ENCODE data around the gene RCSD1. TPM values are rescaled to one million over a fixed set of nuclear protein-coding genes. Genes with fewer than 3 reads are reported as not detected.
"Not testable (repeated sequence)": the region's sequence is repeated elsewhere in the genome, so short reads cannot be mapped to it uniquely, and the experiment has no call there.

The RCSD1 gene
- total and polyA plus RNA-seq, 2 donors from 2014 or later, result 3.9 to 18.3 TPM

DNA sequence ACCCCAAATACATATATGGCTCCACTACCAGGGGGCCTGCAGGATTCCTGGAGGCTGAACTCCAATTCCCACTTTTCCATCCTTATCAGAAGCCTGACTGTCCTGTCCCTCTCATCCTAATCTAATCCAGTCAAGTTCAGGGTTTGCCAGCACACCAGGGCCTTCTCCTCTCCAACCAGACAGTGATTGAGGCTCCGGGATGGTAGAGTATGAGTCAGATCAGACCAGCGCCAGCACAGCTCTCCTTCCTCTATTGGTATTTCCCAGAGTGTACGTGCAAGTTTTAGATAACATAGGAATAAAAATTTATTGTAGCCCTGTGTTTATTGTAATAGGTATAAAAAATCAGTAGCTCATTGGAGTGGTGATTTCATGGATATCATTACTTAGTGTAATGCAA lies 24.5 kb upstream of the RCSD1 start:
- no peak for FAIRE-seq
- intact Hi-C loops (cut with DNase I), result no loop called here
- no peaks in the 10 kb centered on the region for H3K36me3 ChIP-seq (ENCODE audit: control insufficient read depth in 2 of 3, insufficient read depth in 3 of 3, low read length in 3 of 3)
- no peak overlapping the region for H3K9ac ChIP-seq (ENCODE audit: low read length in 3 of 3)
- no peak overlapping the region for H3K4me3 ChIP-seq (ENCODE audit: low read length in 3 of 3)
- peaks cover 0 to 8% (median 7%) of the 10 kb centered on the region in 3 donors for H3K4me1 ChIP-seq (ENCODE audit: control insufficient read depth in 2 of 3, insufficient read depth in 2 of 3, low read depth in 1 of 3, low read length in 3 of 3)
- TF ChIP-seq, protein P1, sequence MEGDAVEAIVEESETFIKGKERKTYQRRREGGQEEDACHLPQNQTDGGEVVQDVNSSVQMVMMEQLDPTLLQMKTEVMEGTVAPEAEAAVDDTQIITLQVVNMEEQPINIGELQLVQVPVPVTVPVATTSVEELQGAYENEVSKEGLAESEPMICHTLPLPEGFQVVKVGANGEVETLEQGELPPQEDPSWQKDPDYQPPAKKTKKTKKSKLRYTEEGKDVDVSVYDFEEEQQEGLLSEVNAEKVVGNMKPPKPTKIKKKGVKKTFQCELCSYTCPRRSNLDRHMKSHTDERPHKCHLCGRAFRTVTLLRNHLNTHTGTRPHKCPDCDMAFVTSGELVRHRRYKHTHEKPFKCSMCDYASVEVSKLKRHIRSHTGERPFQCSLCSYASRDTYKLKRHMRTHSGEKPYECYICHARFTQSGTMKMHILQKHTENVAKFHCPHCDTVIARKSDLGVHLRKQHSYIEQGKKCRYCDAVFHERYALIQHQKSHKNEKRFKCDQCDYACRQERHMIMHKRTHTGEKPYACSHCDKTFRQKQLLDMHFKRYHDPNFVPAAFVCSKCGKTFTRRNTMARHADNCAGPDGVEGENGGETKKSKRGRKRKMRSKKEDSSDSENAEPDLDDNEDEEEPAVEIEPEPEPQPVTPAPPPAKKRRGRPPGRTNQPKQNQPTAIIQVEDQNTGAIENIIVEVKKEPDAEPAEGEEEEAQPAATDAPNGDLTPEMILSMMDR (IDR thresholded peaks at IDR 0.05; ENCODE audit: borderline replicate concordance, extremely low read depth, insufficient read depth), result no peak
- H3K27ac ChIP-seq (ENCODE audit: low read depth in 2 of 2, low read length in 2 of 2), result no peak overlapping the region
- no peaks in the 10 kb centered on the region for H3K27me3 ChIP-seq (ENCODE audit: control insufficient read depth, insufficient read depth, low read length)
- peaks cover 0 to 11% (median 0%) of the 10 kb centered on the region in 3 donors for H3K9me3 ChIP-seq (ENCODE audit: control insufficient read depth in 2 of 3, insufficient read depth in 1 of 3, low read length in 3 of 3)
- no peak for DNase-seq

DNA sequence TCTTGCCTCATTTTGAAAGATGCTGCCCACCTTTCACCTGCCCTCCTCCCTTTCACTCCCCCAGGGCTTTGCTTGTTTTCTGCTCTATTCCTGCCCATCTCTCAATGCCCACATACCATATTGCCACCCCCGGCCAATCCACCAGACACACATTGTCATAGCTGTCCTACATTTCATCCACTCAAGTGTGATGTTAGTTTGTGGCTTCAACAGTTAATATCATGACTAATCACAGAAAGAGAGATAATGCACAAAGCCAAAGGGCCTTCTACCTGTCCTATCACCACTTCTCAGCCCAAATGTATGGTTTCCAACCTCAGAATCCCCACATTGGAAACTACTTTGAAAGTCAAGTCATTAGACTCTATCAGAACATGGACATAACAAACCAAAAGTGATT lies 18.0 kb upstream of the RCSD1 start:
- intact Hi-C loops (cut with DNase I), result no loop called here
- Histone ChIP-seq H3K4me1 (ENCODE audit: control insufficient read depth in 2 of 3, insufficient read depth in 2 of 3, low read depth in 1 of 3, low read length in 3 of 3) (peaks cover 0 to 5% (median under 1%) of the 10 kb centered on the region in 3 donors), H3K9ac (ENCODE audit: low read length in 3 of 3) (no peak overlapping the region), H3K9me3 (ENCODE audit: control insufficient read depth in 2 of 3, insufficient read depth in 1 of 3, low read length in 3 of 3) (peaks cover 0 to 11% (median 3%) of the 10 kb centered on the region in 3 donors), H3K36me3 (ENCODE audit: control insufficient read depth in 2 of 3, insufficient read depth in 3 of 3, low read length in 3 of 3) (no peaks in the 10 kb centered on the region), H3K4me3 (ENCODE audit: low read length in 3 of 3) (no peak overlapping the region), H3K27me3 (ENCODE audit: control insufficient read depth, insufficient read depth, low read length) (no peaks in the 10 kb centered on the region), H3K27ac (ENCODE audit: low read depth in 2 of 2, low read length in 2 of 2) (no peak overlapping the region)
- TF ChIP-seq, protein P1 (IDR thresholded peaks at IDR 0.05; ENCODE audit: borderline replicate concordance, extremely low read depth, insufficient read depth), result no peak
- FAIRE-seq (no peak), DNase-seq (no peak)

DNA sequence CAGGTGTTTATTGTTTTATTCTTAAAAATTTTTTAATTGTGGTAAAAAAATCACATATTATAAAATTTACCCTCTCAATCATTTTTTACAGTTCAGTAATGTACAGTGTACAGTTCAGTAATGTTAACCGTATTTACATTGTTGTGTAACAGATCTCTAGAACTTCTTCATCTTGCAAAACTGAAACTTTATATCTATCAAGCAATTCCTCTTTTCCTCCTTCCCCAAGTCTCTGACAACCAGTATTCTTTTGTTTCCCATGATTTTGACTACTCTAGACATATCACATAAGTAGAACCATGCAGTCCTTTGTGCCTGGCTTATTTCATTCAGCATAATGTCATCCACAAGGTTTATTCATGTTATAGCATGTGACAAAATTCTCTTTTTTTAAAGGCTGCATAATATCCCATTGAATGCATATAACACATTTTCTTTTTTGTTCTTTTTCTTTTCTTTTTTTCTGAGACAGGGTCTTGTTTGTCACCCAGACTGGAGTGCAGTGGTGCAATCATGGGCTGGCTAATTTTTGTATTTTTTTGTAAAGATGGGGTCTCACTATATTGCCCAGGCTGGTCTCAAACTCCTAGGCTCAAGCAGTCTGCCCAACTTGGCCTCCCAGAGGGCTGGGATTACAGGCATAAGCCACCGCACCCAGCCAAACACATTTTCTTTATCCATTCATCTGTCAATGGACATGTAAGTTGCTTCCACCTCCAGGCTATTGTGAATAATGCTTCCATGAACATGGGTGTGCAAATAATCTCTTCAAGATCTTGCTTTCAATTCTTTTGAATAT lies 17.2 kb upstream of the RCSD1 start:
- H3K9me3 ChIP-seq (ENCODE audit: control insufficient read depth in 2 of 3, insufficient read depth in 1 of 3, low read length in 3 of 3), result peaks cover 0 to 5% (median 3%) of the 10 kb centered on the region in 3 donors
- H3K9ac ChIP-seq (ENCODE audit: low read length in 3 of 3), result no peak overlapping the region
- no peak for FAIRE-seq
- TF ChIP-seq, protein P1 (IDR thresholded peaks at IDR 0.05; ENCODE audit: borderline replicate concordance, extremely low read depth, insufficient read depth), result no peak
- H3K4me1 ChIP-seq (ENCODE audit: control insufficient read depth in 2 of 3, insufficient read depth in 2 of 3, low read depth in 1 of 3, low read length in 3 of 3), result peaks cover 4 to 9% (median 4%) of the 10 kb centered on the region in 3 donors
- intact Hi-C loops (cut with DNase I), result no loop called here
- H3K36me3 ChIP-seq (ENCODE audit: control insufficient read depth in 2 of 3, insufficient read depth in 3 of 3, low read length in 3 of 3), result no peaks in the 10 kb centered on the region
- no peak overlapping the region for H3K27ac ChIP-seq (ENCODE audit: low read depth in 2 of 2, low read length in 2 of 2)
- H3K27me3 ChIP-seq (ENCODE audit: control insufficient read depth, insufficient read depth, low read length), result no peaks in the 10 kb centered on the region
- no peak for DNase-seq
- no peak overlapping the region for H3K4me3 ChIP-seq (ENCODE audit: low read length in 3 of 3)

DNA sequence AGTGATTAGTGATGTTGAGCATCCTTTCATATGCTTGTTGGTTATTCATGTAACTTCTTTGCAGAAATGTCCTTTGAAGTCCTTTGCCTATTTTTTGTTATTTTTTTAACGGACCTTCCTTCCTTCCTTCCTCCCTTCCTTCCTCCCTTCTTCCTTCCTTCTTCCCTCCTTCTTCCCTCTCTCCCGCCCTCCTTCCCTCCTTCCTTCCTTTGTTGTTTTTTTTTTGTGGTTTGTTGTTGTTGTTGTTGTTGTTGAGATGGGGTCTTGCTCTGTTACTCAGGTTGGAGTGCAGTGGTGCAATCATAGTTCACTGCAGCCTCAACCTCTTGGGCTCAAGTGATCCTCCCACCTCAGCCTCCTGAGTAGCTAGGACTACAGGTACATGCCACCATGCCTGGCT lies 16.0 kb upstream of the RCSD1 start:
- DNase-seq, result not testable (repeated sequence)

More for the DNA sequence above, 16.0 kb upstream of the RCSD1 start:
- H3K4me1 ChIP-seq (ENCODE audit: control insufficient read depth in 2 of 3, insufficient read depth in 2 of 3, low read depth in 1 of 3, low read length in 3 of 3), result peaks cover 4 to 11% (median 8%) of the 10 kb centered on the region in 3 donors
- FAIRE-seq; H3K27me3 ChIP-seq (ENCODE audit: control insufficient read depth, insufficient read depth, low read length); H3K4me3 ChIP-seq (ENCODE audit: low read length in 3 of 3); H3K27ac ChIP-seq (ENCODE audit: low read depth in 2 of 2, low read length in 2 of 2); H3K9me3 ChIP-seq (ENCODE audit: control insufficient read depth in 2 of 3, insufficient read depth in 1 of 3, low read length in 3 of 3); intact Hi-C loops (cut with DNase I); H3K9ac ChIP-seq (ENCODE audit: low read length in 3 of 3); H3K36me3 ChIP-seq (ENCODE audit: control insufficient read depth in 2 of 3, insufficient read depth in 3 of 3, low read length in 3 of 3): not testable (repeated sequence)

All from kidney (tissue), 14 donors.